B cell (primary cell): ENCODE measurements around the gene WWC1.

Experiments used
- CTCF ChIP-seq: fragments of 200-600 bp; IDR thresholded peaks from one replicate; pipeline ENCODE4 v1.8.0; 2022; ENCODE audit warnings: antibody characterized with exemption, mild to moderate bottlenecking
- EZH2 ChIP-seq: IDR thresholded peaks from 2 replicates; pipeline ENCODE4 v1.6.1; 2012; ENCODE audit warnings: borderline replicate concordance, low read depth, mild to moderate bottlenecking, moderate library complexity, low read length; ENCODE audit not compliant: insufficient read depth, poor library complexity, severe bottlenecking

- TF ChIP-seq CTCF (no peak), EZH2 (no peak)
Measured at GRCh38 chr5:168468836-168469235, 177.4 kb downstream of the WWC1 start.
